Keratinocyte (primary cell): ENCODE measurements around the gene SNAPC4. TPM values are rescaled to one million over a fixed set of nuclear protein-coding genes. Genes with fewer than 3 reads are reported as not detected.
A peak's percentile ranks its signal among the peaks of the same experiment; 100 is the strongest.
"Not testable (repeated sequence)": the region's sequence is repeated elsewhere in the genome, so short reads cannot be mapped to it uniquely, and the experiment has no call there.

Experiments used
- DNase-seq: peaks from one replicate; pipeline ENCODE4 v3.0.0-alpha.2; 2011; ENCODE audit warnings: low read depth, missing footprints, low spot score
- FAIRE-seq: peaks from 2 replicates; lab custom pipeline; 2011; peaks lifted over from hg19 to GRCh38; lab: Jason Lieb, UNC
- H2AFZ ChIP-seq: 2 replicates; pipeline ENCODE4 v1.6.0; 2012; ENCODE audit warnings: low read length, control low read depth, inconsistent platforms; ENCODE audit not compliant: control insufficient read depth
- H3K27ac ChIP-seq: 2 replicates; pipeline ENCODE4 v1.5.1; 2011; ENCODE audit warnings: low read length; ENCODE audit not compliant: control insufficient read depth, insufficient read depth
- H3K27me3 ChIP-seq: 3 replicates; pipeline ENCODE4 v1.6.0; 2011; ENCODE audit warnings: low read length; ENCODE audit not compliant: control insufficient read depth, insufficient read depth; ENCODE audit errors: extremely low read depth
- H3K36me3 ChIP-seq, 2 experiments: 2 replicates in 1 of 2; 3 replicates in 1 of 2; pipeline ENCODE4 v1.5.1; 2011; ENCODE audit warnings: low read length in 2 of 2, mild to moderate bottlenecking in 1 of 2; ENCODE audit not compliant: control insufficient read depth in 2 of 2, insufficient read depth in 2 of 2; ENCODE audit errors: extremely low read depth in 1 of 2
- H3K4me1 ChIP-seq: 3 replicates; pipeline ENCODE4 v1.5.1; 2011; ENCODE audit warnings: low read length; ENCODE audit not compliant: control insufficient read depth, insufficient read depth; ENCODE audit errors: extremely low read depth
- H3K4me2 ChIP-seq: 3 replicates; pipeline ENCODE4 v1.6.0; 2011; ENCODE audit warnings: low read depth, low read length; ENCODE audit not compliant: control insufficient read depth, insufficient read depth; ENCODE audit errors: extremely low read depth
- H3K4me3 ChIP-seq, 3 experiments: fragments of 200-600 bp in 1 of 3; sonication (generic) in 1 of 3; 2 replicates in 2 of 3; 3 replicates in 1 of 3; pipeline ENCODE4 v1.5.1; 2011 to 2016; ENCODE audit warnings: low read length in 3 of 3, mild to moderate bottlenecking in 3 of 3, control low read depth in 2 of 3, inconsistent platforms in 1 of 3, low read depth in 1 of 3, mixed read lengths in 1 of 3, mixed run types in 1 of 3, moderate library complexity in 1 of 3; ENCODE audit not compliant: control insufficient read depth in 2 of 3, insufficient read depth in 2 of 3; ENCODE audit errors: extremely low read depth in 1 of 3
- H3K79me2 ChIP-seq: 2 replicates; pipeline ENCODE4 v1.6.0; 2012; ENCODE audit warnings: low read length; ENCODE audit not compliant: control insufficient read depth, insufficient read depth
- H3K9ac ChIP-seq: 3 replicates; pipeline ENCODE4 v1.6.0; 2011; ENCODE audit warnings: low read length; ENCODE audit not compliant: control insufficient read depth, insufficient read depth; ENCODE audit errors: extremely low read depth
- H3K9me1 ChIP-seq: 3 replicates; pipeline ENCODE4 v1.6.0; 2011; ENCODE audit warnings: low read length; ENCODE audit not compliant: control insufficient read depth, insufficient read depth; ENCODE audit errors: extremely low read depth
- H3K9me3 ChIP-seq: 2 replicates; pipeline ENCODE4 v1.5.1; 2012; ENCODE audit warnings: low read depth, low read length; ENCODE audit not compliant: control insufficient read depth
- H4K20me1 ChIP-seq: 3 replicates; pipeline ENCODE4 v1.6.0; 2011; ENCODE audit warnings: low read length; ENCODE audit not compliant: control insufficient read depth, insufficient read depth; ENCODE audit errors: extremely low read depth
- EZH2 ChIP-seq: IDR thresholded peaks from one replicate; pipeline ENCODE4 v1.6.1; 2012; ENCODE audit warnings: inconsistent platforms, mild to moderate bottlenecking, low read length, moderate library complexity
- dilution Hi-C: fragments of 300-500 bp; cut with MboI; formaldehyde crosslinking; loops from one replicate; pipeline ENCODE4 v1.7.0; 2020; ENCODE audit warnings: low sequenced_read_pairs; ENCODE audit not compliant: extremely low pct_ligation_motif_present
- polyA plus RNA-seq, 5 experiments: library from polyadenylated mRNA; depleted of rRNA in 3 of 5; stranded (reverse) in 3 of 5; stranded (forward) in 1 of 5; unstranded in 1 of 5; fragments of >200 nt; gene quantifications; 1 replicate in 1 of 5; 2 replicates in 3 of 5; 3 replicates in 1 of 5; pipeline versions ENCODE4 v1.2.1 to v1.2.3, GENCODE V29; 2011 to 2012; ENCODE audit warnings: missing spikeins in 2 of 5, low read depth in 1 of 5, low replicate concordance in 1 of 5
- TF ChIP-seq, protein P1 (sequence below), 3 experiments: IDR thresholded peaks in 1 of 3; conservative IDR thresholded peaks in 1 of 3; optimal IDR thresholded peaks in 1 of 3; 2 replicates in 2 of 3; 3 replicates in 1 of 3; pipeline versions ENCODE3 to v1.5.1; 2011; ENCODE audit warnings: low read length in 3 of 3, mild to moderate bottlenecking in 3 of 3, moderate library complexity in 2 of 3, control low read depth in 1 of 3, inconsistent platforms in 1 of 3; ENCODE audit not compliant: insufficient read depth in 2 of 3; ENCODE audit errors: extremely low read depth in 1 of 3

SNAPC4 gene
- polyA plus RNA-seq, 1 donor (not counting 4 experiments of a cell fraction or from before 2014, with no cell fraction given): 3.6 TPM

DNA sequence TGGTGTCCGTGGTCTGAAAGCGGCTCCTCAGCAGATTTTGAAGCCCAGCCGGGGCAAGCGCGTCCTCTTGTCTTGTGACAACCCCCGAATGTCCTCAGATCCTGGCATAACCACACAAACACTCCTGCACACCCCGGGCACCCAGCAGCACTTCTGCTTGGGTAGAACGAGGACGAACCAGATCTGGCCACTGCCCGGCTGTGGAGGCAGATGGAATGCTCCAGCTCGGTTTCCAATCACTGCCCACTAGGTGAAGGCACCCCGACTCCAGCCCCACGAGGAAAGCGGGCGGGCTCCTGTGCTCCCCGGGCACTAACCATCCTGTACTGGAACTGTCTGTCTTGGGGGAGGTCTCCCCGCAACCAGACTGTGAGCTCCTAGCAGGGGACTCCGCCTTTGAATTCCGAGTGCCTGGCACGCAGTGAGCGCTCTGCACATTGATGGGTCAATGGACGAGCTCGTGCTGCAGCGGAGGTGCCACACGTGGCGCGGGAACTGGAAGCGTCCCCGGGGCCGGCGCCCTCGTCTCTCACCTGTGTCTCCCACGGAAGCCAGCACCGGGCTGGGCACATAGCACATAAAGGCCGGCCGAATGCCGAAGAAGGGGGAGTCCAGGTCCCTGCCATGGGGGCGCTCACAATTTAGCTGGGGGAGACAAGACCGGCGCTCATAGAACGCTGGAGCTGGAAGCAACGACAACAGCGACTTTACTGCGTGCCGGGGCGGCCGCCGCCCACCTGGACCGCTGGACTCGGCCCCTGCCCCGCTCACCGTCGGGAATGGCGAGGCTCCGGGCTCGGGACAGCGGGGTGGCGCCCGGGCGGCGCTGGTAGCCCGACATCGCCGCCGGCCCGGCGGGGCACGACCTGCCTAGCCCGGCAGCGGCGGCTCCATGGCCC, 9.8 kb upstream of the SNAPC4 start:
- H3K4me1 ChIP-seq: peaks cover 25% of the 10 kb centered on the region
- no peaks in the 10 kb centered on the region for H3K27me3 ChIP-seq
- peak overlapping the region; percentile 90 for H3K4me2 ChIP-seq
- peak overlapping the region; percentile 97 for H3K9ac ChIP-seq
- peak overlapping the region; percentile 67 for H3K27ac ChIP-seq
- DNase-seq (no peak), FAIRE-seq (no peak)
- H3K4me3 ChIP-seq: peak overlapping the region; percentile 84 to 96 (median 87)
- no peak for TF ChIP-seq EZH2
- TF ChIP-seq, protein P1, sequence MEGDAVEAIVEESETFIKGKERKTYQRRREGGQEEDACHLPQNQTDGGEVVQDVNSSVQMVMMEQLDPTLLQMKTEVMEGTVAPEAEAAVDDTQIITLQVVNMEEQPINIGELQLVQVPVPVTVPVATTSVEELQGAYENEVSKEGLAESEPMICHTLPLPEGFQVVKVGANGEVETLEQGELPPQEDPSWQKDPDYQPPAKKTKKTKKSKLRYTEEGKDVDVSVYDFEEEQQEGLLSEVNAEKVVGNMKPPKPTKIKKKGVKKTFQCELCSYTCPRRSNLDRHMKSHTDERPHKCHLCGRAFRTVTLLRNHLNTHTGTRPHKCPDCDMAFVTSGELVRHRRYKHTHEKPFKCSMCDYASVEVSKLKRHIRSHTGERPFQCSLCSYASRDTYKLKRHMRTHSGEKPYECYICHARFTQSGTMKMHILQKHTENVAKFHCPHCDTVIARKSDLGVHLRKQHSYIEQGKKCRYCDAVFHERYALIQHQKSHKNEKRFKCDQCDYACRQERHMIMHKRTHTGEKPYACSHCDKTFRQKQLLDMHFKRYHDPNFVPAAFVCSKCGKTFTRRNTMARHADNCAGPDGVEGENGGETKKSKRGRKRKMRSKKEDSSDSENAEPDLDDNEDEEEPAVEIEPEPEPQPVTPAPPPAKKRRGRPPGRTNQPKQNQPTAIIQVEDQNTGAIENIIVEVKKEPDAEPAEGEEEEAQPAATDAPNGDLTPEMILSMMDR (optimal IDR thresholded peaks at IDR 0.05 in 1 of 3, IDR thresholded peaks at IDR 0.05 in 1 of 3, conservative IDR thresholded peaks at IDR 0.05 in 1 of 3; ENCODE audit: extremely low read depth in 1 of 3, insufficient read depth in 2 of 3, low read length in 3 of 3): no peak
- peaks cover 55% of the 10 kb centered on the region for H3K79me2 ChIP-seq
- dilution Hi-C loops: no loop called here
- H4K20me1 ChIP-seq: peaks cover 11% of the 10 kb centered on the region
- H3K9me3 ChIP-seq: no peaks in the 10 kb centered on the region
- H3K36me3 ChIP-seq: peaks cover 34 to 36% of the 10 kb centered on the region in 2 experiments
- no peaks in the 10 kb centered on the region for H3K9me1 ChIP-seq
- H2AFZ ChIP-seq: peak overlapping the region; percentile 33

DNA sequence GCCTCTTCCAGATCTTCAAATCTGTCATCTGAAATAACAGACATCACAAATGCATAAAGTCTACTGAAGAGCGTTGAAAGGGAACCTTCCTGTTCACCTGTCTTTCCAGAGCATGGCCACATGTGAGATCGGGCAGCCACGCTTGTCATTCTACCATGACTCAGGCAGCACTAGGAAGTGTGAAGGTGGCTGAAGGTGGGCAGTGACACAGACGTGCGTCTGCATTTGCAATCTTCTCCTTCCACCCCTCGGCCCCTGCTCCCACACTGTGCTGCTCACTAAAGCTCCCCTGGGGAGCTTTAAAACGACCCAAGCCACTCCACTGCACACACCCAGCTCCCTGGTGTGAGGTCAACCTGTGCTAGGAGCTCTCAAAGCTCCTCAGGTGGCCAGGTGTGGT, 7.9 kb upstream of the SNAPC4 start:
- no peak overlapping the region for H3K4me2 ChIP-seq
- H3K36me3 ChIP-seq: peaks cover 21 to 26% of the 10 kb centered on the region in 2 experiments
- H3K27ac ChIP-seq: no peak overlapping the region
- dilution Hi-C loops: no loop called here
- H3K4me1 ChIP-seq: peaks cover 25% of the 10 kb centered on the region
- no peak for TF ChIP-seq EZH2
- TF ChIP-seq, protein P1 (optimal IDR thresholded peaks at IDR 0.05 in 1 of 3, IDR thresholded peaks at IDR 0.05 in 1 of 3, conservative IDR thresholded peaks at IDR 0.05 in 1 of 3; ENCODE audit: extremely low read depth in 1 of 3, insufficient read depth in 2 of 3, low read length in 3 of 3): no peak
- no peak overlapping the region for H3K9ac ChIP-seq
- peaks cover 6% of the 10 kb centered on the region for H4K20me1 ChIP-seq
- H3K79me2 ChIP-seq: peaks cover 41% of the 10 kb centered on the region
- no peak for DNase-seq
- no peak for FAIRE-seq
- H3K9me3 ChIP-seq: no peaks in the 10 kb centered on the region
- no peak overlapping the region for H3K4me3 ChIP-seq
- H3K9me1 ChIP-seq: no peaks in the 10 kb centered on the region
- H2AFZ ChIP-seq: no peak overlapping the region
- H3K27me3 ChIP-seq: no peaks in the 10 kb centered on the region

DNA sequence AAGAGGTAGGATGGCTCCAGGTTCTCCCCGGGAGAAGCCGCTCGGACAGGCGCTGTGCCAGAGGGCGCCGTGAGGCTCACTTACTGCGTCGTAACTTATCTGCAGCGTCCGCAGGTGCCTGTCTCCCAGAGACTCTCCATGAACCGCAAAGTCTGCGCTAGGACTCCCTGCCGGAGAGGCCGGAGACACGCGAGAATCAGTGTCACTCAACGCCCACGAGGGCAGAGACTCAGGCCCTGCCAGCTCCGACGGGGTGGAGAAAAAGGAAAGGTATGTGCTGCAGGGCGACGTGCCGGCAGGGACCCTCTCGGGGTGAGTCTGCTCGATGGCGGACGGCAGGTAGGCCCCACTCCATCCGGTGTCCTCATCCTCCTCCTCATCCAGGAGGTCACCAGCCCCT, 7.1 kb upstream of the SNAPC4 start:
- H3K79me2 ChIP-seq: peaks cover 34% of the 10 kb centered on the region
- DNase-seq, H3K9me1 ChIP-seq, H3K9me3 ChIP-seq, H3K27ac ChIP-seq, dilution Hi-C loops, H3K9ac ChIP-seq, H3K4me2 ChIP-seq, H3K4me3 ChIP-seq, FAIRE-seq, H3K27me3 ChIP-seq, H4K20me1 ChIP-seq, H2AFZ ChIP-seq: not testable (repeated sequence)
- peaks cover 20 to 22% of the 10 kb centered on the region in 2 experiments for H3K36me3 ChIP-seq
- H3K4me1 ChIP-seq: peaks cover 24% of the 10 kb centered on the region
